Smooth muscle cell (in vitro differentiated cells): ENCODE measurements around the gene SLC25A51. TPM values are rescaled to one million over a fixed set of nuclear protein-coding genes. Genes with fewer than 3 reads are reported as not detected.

Experiments
- DNase-seq: peaks from one replicate; lab custom pipeline; 2025; ENCODE audit not compliant: unreplicated experiment; lab: John Stamatoyannopoulos, UW
- H2AFZ ChIP-seq: fragments of 200-600 bp; sonication (generic); 2 replicates; pipeline ENCODE4 v1.6.0; 2016; ENCODE audit warnings: antibody characterized with exemption, low read depth, mild to moderate bottlenecking
- H3F3A ChIP-seq: fragments of 200-600 bp; sonication (generic); 2 replicates; pipeline ENCODE4 v1.6.0; 2017; ENCODE audit warnings: antibody characterized with exemption, low read depth
- H3K27ac ChIP-seq: fragments of 200-600 bp; sonication (generic); 2 replicates; pipeline ENCODE4 v1.5.1; 2016; ENCODE audit warnings: low read depth, mild to moderate bottlenecking
- H3K27me3 ChIP-seq: fragments of 200-600 bp; sonication (generic); 2 replicates; pipeline ENCODE4 v1.6.1; 2016; ENCODE audit warnings: low read depth, mild to moderate bottlenecking
- H3K36me3 ChIP-seq: fragments of 200-600 bp; sonication (generic); 2 replicates; pipeline ENCODE4 v1.5.1; 2016; ENCODE audit warnings: low read depth
- H3K4me1 ChIP-seq: fragments of 200-600 bp; sonication (generic); 2 replicates; pipeline ENCODE4 v1.5.1; 2016; ENCODE audit warnings: low read depth
- H3K4me2 ChIP-seq: fragments of 200-600 bp; sonication (generic); 2 replicates; pipeline ENCODE4 v1.6.0; 2016; ENCODE audit warnings: mild to moderate bottlenecking
- H3K4me3 ChIP-seq: fragments of 200-600 bp; sonication (generic); 2 replicates; pipeline ENCODE4 v1.5.1; 2016; ENCODE audit warnings: mild to moderate bottlenecking
- H3K79me2 ChIP-seq: fragments of 200-600 bp; sonication (generic); 2 replicates; pipeline ENCODE4 v1.6.0; 2016; ENCODE audit warnings: low read depth, mild to moderate bottlenecking
- H3K9ac ChIP-seq: fragments of 200-600 bp; sonication (generic); 2 replicates; pipeline ENCODE4 v1.6.0; 2016; ENCODE audit warnings: low read depth
- H3K9me3 ChIP-seq: fragments of 200-600 bp; sonication (generic); replicated peaks from 2 replicates; pipeline ENCODE4 v1.5.1; 2016; ENCODE audit warnings: low read depth
- H4K20me1 ChIP-seq: fragments of 200-600 bp; sonication (generic); 2 replicates; pipeline ENCODE4 v1.6.0; 2016; ENCODE audit warnings: low read depth
- WGBS: methylation state at CpG from one replicate; pipeline ENCODE4 v1.1.7; 2016; ENCODE audit warnings: low lambda C conversion rate; 5-methylcytosine and 5-hydroxymethylcytosine counted together
- polyA plus RNA-seq: library from polyadenylated mRNA; unstranded; fragments of >200 nt; fragmentation: Nextera tagmentation; extraction: Ambion mirVana; gene quantifications from 2 replicates; pipeline ENCODE4 v1.2.1, GENCODE V29; 2016
- total RNA-seq: library from RNA; depleted of rRNA; stranded (reverse); fragments of >200 nt; gene quantifications from 2 replicates; pipeline ENCODE4 v1.2.3, GENCODE V29; 2014
- TF ChIP-seq, protein P1 (sequence below): fragments of 200-600 bp; sonication (generic); IDR thresholded peaks from 2 replicates; pipeline ENCODE4 v1.5.1; 2017; ENCODE audit warnings: borderline replicate concordance, mild to moderate bottlenecking, antibody characterized with exemption; ENCODE audit not compliant: insufficient read depth, poor library complexity, severe bottlenecking

SLC25A51 gene
- total and polyA plus RNA-seq, 2 experiments from 2014 or later, result 6.5 to 32.0 TPM

DNA sequence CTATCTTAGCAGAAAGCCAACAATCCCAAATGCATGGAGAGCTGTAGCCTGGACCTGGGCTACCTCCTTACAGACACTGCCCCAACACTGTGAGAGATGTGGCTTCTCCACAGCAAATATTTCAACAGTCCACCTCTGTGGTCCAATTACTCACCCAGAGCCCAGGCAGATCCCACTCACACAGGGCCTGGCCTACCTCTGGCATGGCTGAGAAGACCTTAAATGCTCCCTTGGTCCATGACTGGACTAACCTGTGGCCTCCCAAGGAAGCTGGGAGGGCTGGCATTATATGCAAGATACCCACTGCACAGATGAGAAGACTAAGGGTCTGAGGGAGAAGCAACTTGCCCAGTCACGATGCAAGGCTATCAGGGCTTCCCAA is 22.8 kb upstream of the SLC25A51 start:
- Histone ChIP-seq H4K20me1 (peaks cover 12% of the 10 kb centered on the region), H3K27ac (peak overlapping the region; percentile 62), H3K27me3 (no peaks in the 10 kb centered on the region), H3K36me3 (peaks cover 3% of the 10 kb centered on the region), H3K4me3 (no peak overlapping the region), H2AFZ (no peak overlapping the region), H3K79me2 (peaks cover 32% of the 10 kb centered on the region), H3K9me3 (no peaks in the 10 kb centered on the region), H3F3A (no peaks in the 10 kb centered on the region), H3K9ac (no peak overlapping the region), H3K4me1 (peaks cover 23% of the 10 kb centered on the region), H3K4me2 (peak overlapping the region; percentile 79)
- TF ChIP-seq, protein P1, sequence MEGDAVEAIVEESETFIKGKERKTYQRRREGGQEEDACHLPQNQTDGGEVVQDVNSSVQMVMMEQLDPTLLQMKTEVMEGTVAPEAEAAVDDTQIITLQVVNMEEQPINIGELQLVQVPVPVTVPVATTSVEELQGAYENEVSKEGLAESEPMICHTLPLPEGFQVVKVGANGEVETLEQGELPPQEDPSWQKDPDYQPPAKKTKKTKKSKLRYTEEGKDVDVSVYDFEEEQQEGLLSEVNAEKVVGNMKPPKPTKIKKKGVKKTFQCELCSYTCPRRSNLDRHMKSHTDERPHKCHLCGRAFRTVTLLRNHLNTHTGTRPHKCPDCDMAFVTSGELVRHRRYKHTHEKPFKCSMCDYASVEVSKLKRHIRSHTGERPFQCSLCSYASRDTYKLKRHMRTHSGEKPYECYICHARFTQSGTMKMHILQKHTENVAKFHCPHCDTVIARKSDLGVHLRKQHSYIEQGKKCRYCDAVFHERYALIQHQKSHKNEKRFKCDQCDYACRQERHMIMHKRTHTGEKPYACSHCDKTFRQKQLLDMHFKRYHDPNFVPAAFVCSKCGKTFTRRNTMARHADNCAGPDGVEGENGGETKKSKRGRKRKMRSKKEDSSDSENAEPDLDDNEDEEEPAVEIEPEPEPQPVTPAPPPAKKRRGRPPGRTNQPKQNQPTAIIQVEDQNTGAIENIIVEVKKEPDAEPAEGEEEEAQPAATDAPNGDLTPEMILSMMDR, result no peak
- WGBS, result 100% methylated on average over 1 of the region's 1 CpG
- DNase-seq, result no peak

DNA sequence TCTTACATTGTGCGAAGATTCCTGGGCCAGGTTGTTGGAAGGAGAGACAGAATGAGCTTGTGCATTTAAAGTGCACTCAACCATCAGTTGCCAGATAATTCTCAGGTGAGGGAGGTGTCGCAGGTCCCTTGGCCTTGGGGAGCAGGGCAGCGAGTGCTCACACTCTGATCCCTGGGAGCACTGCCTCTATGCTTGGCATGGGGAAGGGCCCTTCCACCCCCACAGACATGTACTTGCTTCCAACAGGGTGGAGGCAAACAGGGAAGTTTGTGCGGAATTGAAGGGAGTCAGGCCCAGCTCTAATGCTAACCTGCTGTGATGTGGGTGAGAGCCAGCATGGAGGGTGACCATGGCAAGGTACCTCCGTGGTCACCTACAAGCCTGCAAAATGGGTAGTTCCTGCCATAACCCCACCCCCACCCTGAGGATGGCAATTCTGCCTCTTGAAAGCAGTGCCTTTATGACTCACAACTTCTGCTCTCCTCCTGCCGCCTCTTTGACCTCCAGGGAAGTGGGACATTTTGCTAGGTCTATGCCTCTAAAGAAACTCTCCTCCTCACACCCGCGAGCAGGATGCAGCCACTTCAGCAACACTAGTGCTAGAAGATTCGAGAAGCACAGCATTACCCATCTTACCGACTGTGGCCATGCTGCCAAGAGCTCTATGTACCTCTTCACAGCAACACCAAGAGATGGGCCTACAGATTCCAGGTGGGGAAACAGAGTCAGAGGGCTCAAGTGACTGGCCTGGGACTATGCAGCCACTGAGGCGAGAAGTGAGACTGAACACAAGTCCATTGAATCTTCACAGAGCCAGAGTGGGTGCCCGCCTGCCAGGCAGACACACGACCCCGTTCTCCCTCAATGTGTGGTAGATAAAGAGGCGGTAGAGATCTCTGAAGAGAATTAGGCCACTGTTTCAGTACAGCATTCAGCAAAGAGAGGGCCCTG is 22.1 kb upstream of the SLC25A51 start:
- H3K27ac ChIP-seq, result peak overlapping the region; percentile 62
- peaks cover 12% of the 10 kb centered on the region for H4K20me1 ChIP-seq
- peaks cover 30% of the 10 kb centered on the region for H3K4me1 ChIP-seq
- no peaks in the 10 kb centered on the region for H3K27me3 ChIP-seq
- no peaks in the 10 kb centered on the region for H3K9me3 ChIP-seq
- no peaks in the 10 kb centered on the region for H3K36me3 ChIP-seq
- peak overlapping the region; percentile 79 for H3K4me2 ChIP-seq
- WGBS, result 73% methylated on average over 15 of the region's 15 CpGs
- no peak overlapping the region for H3K9ac ChIP-seq
- DNase-seq, result no peak
- no peak overlapping the region for H2AFZ ChIP-seq
- TF ChIP-seq, protein P1, result no peak
- peaks cover 26% of the 10 kb centered on the region for H3K79me2 ChIP-seq
- H3K4me3 ChIP-seq, result no peak overlapping the region
- no peaks in the 10 kb centered on the region for H3F3A ChIP-seq

- Histone ChIP-seq H3K9ac (no peak overlapping the region), H3K9me3 (no peaks in the 10 kb centered on the region), H3K27ac (peak overlapping the region; percentile 27), H2AFZ (no peak overlapping the region), H3K4me2 (no peak overlapping the region), H3K27me3 (no peaks in the 10 kb centered on the region), H3F3A (no peaks in the 10 kb centered on the region), H3K4me3 (no peak overlapping the region), H4K20me1 (peaks cover 12% of the 10 kb centered on the region), H3K4me1 (peaks cover 39% of the 10 kb centered on the region), H3K36me3 (no peaks in the 10 kb centered on the region), H3K79me2 (peaks cover 17% of the 10 kb centered on the region)
- TF ChIP-seq, protein P1, result no peak
- no peak for DNase-seq
- WGBS, result 84% methylated on average over 6 of the region's 6 CpGs
Measured at GRCh38 chr9:37925006-37925405, 21.1 kb upstream of the SLC25A51 start.

GRCh38 chr9:37924538-37924937 is 20.6 kb upstream of the SLC25A51 start:
- DNase-seq, result no peak
- Histone ChIP-seq H3K27me3 (no peaks in the 10 kb centered on the region), H4K20me1 (peaks cover 12% of the 10 kb centered on the region), H3K36me3 (no peaks in the 10 kb centered on the region), H3K79me2 (peaks cover 17% of the 10 kb centered on the region), H3K4me1 (peaks cover 41% of the 10 kb centered on the region), H2AFZ (no peak overlapping the region), H3K4me3 (no peak overlapping the region), H3K9ac (no peak overlapping the region), H3K9me3 (no peaks in the 10 kb centered on the region), H3K4me2 (no peak overlapping the region), H3K27ac (no peak overlapping the region), H3F3A (no peaks in the 10 kb centered on the region)
- TF ChIP-seq, protein P1, result no peak
